ENCODE measurements around the gene NLRP7.
"Not testable (repeated sequence)": the region's sequence is repeated elsewhere in the genome, so short reads cannot be mapped to it uniquely, and the experiment has no call there.

The NLRP7 gene

DNA sequence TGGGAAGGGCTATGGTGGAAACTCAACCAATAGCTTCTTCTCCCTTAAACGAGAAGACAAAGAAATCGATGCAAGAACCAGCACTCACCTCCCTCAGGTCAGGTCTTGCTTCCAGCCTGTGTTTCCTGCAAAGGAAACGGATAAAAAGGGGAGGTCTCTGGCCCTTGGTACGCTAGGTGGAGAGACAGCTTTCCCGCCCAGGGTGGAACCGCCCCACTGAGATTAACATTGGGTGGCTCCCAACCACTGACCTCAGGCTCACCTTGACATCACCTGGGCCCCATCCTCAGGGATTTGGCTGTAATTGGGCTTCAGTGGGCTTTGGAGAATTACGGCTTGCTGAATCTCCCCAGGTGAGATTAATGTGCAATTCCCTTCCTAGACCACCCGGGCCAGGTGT is at the start of gene NLRP7:
Gene NLRP7, minus strand, starts transcription at position 150 of the 400 bp plus-strand sequence.
- Histone ChIP-seq H3K36me3 (ENCODE audit: control insufficient read depth, insufficient read depth, low read length) (no peaks in the 10 kb centered on the region), H3K27ac (ENCODE audit: low read depth, low read length) (no peak within 1 kb of the TSS), H3K4me3 (ENCODE audit: low read length) (no peak within 1 kb of the TSS), H3K4me1 (ENCODE audit: control insufficient read depth, insufficient read depth, low read length) (no peaks in the 10 kb centered on the region), H3K9ac (ENCODE audit: low read length) (no peak within 1 kb of the TSS), H3K27me3 (ENCODE audit: control insufficient read depth, insufficient read depth, low read length) (no peaks in the 10 kb centered on the region)

DNA sequence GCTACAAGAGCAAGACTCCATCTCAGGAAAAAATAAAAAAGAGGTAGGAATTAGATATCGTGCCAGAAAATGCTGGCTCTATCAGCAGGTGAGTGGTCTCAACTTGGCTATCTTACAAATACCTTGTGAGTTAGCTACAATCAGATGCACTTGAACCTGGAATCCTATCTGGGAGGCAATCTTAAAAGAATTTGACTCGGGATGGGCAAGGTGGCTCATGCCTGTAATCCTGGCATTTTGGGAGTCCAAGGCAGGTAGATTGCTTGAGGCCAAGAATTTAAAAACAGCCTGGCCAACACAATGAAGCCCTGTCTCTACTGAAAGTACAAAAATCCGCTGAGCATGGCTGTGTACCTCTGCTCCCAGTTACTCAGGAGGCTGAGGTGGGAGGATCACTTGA is 48.2 kb upstream of the NLRP7 start:
- H3K9ac ChIP-seq (ENCODE audit: low read length): no peak overlapping the region
- no peaks in the 10 kb centered on the region for H3K27me3 ChIP-seq (ENCODE audit: control insufficient read depth, insufficient read depth, low read length)
- H3K36me3 ChIP-seq (ENCODE audit: control insufficient read depth, insufficient read depth, low read length): no peaks in the 10 kb centered on the region

DNA sequence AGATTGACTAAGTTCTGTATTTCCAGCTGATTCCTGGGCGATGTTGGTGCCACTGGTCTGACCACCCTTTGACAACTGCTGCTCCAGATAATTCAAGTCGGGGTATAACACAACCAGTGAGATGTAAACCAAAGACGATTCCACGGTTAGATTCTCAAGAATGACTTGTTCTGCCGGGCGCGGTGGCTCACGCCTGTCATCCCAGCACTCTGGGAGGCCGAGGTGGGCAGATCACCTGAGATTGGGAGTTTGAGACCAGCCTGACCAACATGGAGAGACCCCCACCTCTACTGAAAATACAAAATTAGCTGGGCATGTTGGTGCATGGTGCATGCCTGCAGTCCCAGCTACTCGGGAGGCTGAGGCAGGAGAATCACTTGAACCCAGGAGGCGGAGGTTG is 42.2 kb upstream of the NLRP7 start:
- H3K4me1 ChIP-seq (ENCODE audit: control insufficient read depth, insufficient read depth, low read length); H3K27ac ChIP-seq (ENCODE audit: low read depth, low read length); H3K9ac ChIP-seq (ENCODE audit: low read length); H3K36me3 ChIP-seq (ENCODE audit: control insufficient read depth, insufficient read depth, low read length); H3K27me3 ChIP-seq (ENCODE audit: control insufficient read depth, insufficient read depth, low read length); H3K4me3 ChIP-seq (ENCODE audit: low read length): not testable (repeated sequence)

More for the DNA sequence above, 48.2 kb upstream of the NLRP7 start:
- Histone ChIP-seq H3K4me3 (ENCODE audit: low read length) (no peak overlapping the region), H3K4me1 (ENCODE audit: control insufficient read depth, insufficient read depth, low read length) (no peaks in the 10 kb centered on the region), H3K27ac (ENCODE audit: low read depth, low read length) (no peak overlapping the region)

DNA sequence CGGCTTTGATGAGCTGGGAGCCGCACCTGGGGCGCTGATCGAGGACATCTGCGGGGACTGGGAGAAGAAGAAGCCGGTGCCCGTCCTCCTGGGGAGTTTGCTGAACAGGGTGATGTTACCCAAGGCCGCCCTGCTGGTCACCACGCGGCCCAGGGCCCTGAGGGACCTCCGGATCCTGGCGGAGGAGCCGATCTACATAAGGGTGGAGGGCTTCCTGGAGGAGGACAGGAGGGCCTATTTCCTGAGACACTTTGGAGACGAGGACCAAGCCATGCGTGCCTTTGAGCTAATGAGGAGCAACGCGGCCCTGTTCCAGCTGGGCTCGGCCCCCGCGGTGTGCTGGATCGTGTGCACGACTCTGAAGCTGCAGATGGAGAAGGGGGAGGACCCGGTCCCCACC is 35.2 kb upstream of the NLRP7 start:
- H3K27me3 ChIP-seq (ENCODE audit: control insufficient read depth, insufficient read depth, low read length); H3K4me1 ChIP-seq (ENCODE audit: control insufficient read depth, insufficient read depth, low read length); H3K27ac ChIP-seq (ENCODE audit: low read depth, low read length); H3K36me3 ChIP-seq (ENCODE audit: control insufficient read depth, insufficient read depth, low read length); H3K9ac ChIP-seq (ENCODE audit: low read length); H3K4me3 ChIP-seq (ENCODE audit: low read length): not testable (repeated sequence)

DNA sequence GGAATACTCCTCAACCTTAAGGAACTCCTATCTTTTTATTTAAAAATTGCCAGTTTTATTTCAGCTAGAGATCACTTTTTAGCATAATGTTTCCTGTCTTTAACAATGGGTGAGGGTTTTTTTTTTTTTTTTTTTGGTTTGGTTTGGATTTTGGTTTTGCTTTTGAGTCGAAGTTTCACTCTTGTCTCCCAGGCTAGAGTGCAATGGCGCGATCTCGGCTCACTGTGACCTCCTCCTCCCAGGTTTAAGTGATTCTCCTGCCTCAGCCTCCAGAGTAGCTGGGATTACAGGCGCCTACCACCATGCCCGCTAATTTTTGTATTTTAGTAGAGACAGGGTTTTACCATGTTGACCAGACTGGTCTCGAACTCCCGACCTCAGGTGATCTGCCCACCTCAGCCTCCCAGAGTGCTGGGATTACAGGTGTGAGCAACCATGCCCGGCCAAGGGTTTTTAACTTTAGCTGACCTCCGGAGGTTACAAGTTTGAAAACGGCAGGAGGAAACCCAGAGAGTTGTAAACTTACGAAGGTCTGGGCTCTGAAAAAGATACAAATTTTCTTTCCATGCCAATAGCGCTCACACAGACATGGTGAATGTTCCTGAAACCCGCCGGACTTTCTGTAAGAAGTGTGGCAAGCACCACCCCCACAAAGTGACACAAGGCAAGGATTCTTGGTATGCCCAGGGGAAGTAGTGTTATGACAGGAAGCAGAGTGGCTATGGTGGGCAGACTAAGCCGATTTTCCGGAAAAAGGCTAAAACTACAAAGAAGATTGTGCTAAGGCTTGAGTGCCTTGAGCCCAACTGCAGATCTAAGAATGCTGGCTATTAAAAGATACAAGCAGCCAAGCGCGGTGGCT is 26.1 kb upstream of the NLRP7 start:
- H3K27me3 ChIP-seq (ENCODE audit: control insufficient read depth, insufficient read depth, low read length); H3K9ac ChIP-seq (ENCODE audit: low read length); H3K4me3 ChIP-seq (ENCODE audit: low read length); H3K4me1 ChIP-seq (ENCODE audit: control insufficient read depth, insufficient read depth, low read length); H3K27ac ChIP-seq (ENCODE audit: low read depth, low read length); H3K36me3 ChIP-seq (ENCODE audit: control insufficient read depth, insufficient read depth, low read length): not testable (repeated sequence)

DNA sequence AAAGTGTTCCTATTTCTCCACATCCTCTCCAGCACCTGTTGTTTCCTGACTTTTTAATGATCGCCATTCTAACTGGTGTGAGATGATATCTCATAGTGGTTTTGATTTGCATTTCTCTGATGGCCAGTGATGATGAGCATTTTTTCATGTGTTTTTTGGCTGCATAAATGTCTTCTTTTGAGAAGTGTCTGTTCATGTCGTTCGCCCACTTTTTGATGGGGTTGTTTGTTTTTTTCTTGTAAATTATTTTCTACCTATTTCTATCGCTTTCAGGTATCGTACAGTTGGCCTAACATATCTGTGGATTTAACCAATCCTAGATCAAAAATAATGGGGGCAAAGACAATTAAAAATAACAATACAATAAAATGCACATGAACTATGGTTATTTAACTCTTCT is 24.1 kb upstream of the NLRP7 start:
- H3K9ac ChIP-seq (ENCODE audit: low read length); H3K36me3 ChIP-seq (ENCODE audit: control insufficient read depth, insufficient read depth, low read length); H3K4me1 ChIP-seq (ENCODE audit: control insufficient read depth, insufficient read depth, low read length); H3K27me3 ChIP-seq (ENCODE audit: control insufficient read depth, insufficient read depth, low read length); H3K4me3 ChIP-seq (ENCODE audit: low read length); H3K27ac ChIP-seq (ENCODE audit: low read depth, low read length): not testable (repeated sequence)

DNA sequence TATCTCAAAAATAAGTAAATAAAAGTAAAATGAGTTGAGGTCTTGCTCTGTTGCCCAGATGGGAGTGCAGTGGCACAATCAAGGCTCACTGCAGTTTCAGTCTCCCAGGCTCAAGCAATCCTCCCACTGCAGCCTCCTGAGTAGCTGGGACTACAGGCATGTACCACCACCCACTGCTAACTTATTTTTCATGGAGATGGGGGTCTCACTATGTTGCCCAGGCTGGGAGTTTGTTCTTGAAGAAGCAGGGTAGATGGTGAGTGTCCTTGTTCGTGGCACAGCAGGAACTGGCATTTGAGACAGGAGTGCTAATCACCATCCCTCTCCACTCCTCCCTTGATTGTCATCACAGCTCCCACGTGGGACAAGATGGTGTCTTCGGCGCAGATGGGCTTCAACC is 22.3 kb upstream of the NLRP7 start:
- Histone ChIP-seq H3K27me3 (ENCODE audit: control insufficient read depth, insufficient read depth, low read length) (no peaks in the 10 kb centered on the region), H3K36me3 (ENCODE audit: control insufficient read depth, insufficient read depth, low read length) (no peaks in the 10 kb centered on the region), H3K4me1 (ENCODE audit: control insufficient read depth, insufficient read depth, low read length) (no peaks in the 10 kb centered on the region), H3K4me3 (ENCODE audit: low read length) (no peak overlapping the region), H3K9ac (ENCODE audit: low read length) (no peak overlapping the region), H3K27ac (ENCODE audit: low read depth, low read length) (no peak overlapping the region)

DNA sequence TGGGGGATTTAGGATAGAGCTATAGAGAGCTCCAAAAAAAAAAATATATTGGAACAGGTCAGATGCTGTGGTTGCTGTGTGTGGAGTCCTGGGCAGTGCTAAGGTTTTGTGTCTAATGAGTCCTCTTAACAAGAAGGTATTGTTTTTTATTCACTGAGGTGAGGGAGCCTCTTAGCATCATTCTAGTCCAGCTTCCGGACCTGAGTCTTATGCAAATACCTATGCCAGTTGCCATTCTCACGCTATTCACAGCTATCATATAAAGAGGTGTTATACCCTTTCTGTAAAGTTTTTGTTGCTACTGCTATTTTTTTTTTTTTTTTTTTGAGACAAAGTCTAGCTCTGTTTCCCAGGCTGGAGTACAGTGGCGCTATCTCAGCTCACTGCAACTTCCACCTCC is 20.3 kb upstream of the NLRP7 start:
- Histone ChIP-seq H3K4me1 (ENCODE audit: control insufficient read depth, insufficient read depth, low read length) (no peaks in the 10 kb centered on the region), H3K4me3 (ENCODE audit: low read length) (no peak overlapping the region), H3K27ac (ENCODE audit: low read depth, low read length) (no peak overlapping the region), H3K9ac (ENCODE audit: low read length) (no peak overlapping the region), H3K27me3 (ENCODE audit: control insufficient read depth, insufficient read depth, low read length) (no peaks in the 10 kb centered on the region), H3K36me3 (ENCODE audit: control insufficient read depth, insufficient read depth, low read length) (no peaks in the 10 kb centered on the region)

DNA sequence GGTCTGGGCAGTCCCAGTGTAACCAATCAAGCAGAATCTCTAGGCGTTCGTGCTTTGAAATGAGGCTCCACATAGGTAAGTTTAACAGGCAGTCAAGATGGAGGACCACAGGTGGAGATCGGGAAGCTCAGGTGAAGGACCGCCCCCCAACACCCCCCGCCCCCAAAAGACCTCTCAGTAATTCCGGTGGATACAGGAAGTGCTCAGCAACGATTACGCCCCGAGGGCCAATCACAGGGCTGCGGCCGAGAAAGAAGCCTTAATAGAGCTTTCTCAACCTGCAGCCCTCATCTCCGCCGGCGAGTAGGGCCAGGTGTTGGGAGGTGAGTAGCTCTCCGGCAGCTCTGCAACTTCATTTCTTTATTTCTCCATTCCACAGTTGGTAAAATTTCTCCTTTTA is 17.7 kb upstream of the NLRP7 start:
- not testable (repeated sequence) for H3K4me3 ChIP-seq (ENCODE audit: low read length); H3K9ac ChIP-seq (ENCODE audit: low read length); H3K36me3 ChIP-seq (ENCODE audit: control insufficient read depth, insufficient read depth, low read length); H3K4me1 ChIP-seq (ENCODE audit: control insufficient read depth, insufficient read depth, low read length); H3K27ac ChIP-seq (ENCODE audit: low read depth, low read length); H3K27me3 ChIP-seq (ENCODE audit: control insufficient read depth, insufficient read depth, low read length)

DNA sequence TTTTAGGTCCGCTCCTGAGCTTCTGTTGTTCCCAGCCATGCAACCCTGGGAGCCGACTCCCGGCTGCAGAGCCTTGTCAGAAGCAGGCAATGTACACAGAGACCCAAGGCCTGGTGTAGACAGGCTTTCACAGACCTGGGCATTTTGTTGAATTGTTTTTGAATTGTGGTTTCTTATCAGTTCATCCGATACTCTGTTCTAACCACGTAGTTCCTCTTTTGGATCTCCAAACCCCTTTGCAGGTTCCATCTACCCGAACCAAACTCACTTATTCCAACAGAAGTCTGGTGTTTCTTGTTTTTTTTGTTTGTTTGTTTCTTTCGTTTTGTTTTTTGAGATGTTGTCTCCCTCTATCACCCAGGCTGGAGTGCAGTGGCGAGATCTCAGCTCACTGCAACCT is 12.5 kb upstream of the NLRP7 start:
- Histone ChIP-seq H3K27ac (ENCODE audit: low read depth, low read length) (no peak overlapping the region), H3K4me1 (ENCODE audit: control insufficient read depth, insufficient read depth, low read length) (no peaks in the 10 kb centered on the region), H3K4me3 (ENCODE audit: low read length) (no peak overlapping the region), H3K27me3 (ENCODE audit: control insufficient read depth, insufficient read depth, low read length) (no peaks in the 10 kb centered on the region), H3K9ac (ENCODE audit: low read length) (no peak overlapping the region), H3K36me3 (ENCODE audit: control insufficient read depth, insufficient read depth, low read length) (no peaks in the 10 kb centered on the region)

DNA sequence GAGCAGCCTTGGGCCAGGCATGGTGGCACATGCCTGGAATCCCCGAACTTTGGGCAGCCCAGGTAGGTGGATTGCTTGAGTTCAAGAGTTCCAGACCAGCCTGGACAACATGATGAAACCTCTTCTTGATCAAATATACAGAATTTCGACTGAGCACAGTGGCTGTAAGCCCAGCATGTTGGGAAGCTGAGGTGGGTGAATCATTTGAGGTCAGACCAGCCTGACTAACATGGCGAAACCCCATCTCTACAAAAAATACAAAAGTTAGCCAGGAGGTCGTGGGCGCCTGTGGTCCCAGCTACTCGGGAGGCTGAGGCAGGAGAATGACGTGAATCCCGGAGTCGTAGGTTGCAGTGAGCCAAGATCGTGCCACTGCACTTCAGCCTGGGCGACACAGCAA is 8.0 kb upstream of the NLRP7 start:
- H3K36me3 ChIP-seq (ENCODE audit: control insufficient read depth, insufficient read depth, low read length): no peaks in the 10 kb centered on the region
- no peaks in the 10 kb centered on the region for H3K27me3 ChIP-seq (ENCODE audit: control insufficient read depth, insufficient read depth, low read length)
- no peaks in the 10 kb centered on the region for H3K4me1 ChIP-seq (ENCODE audit: control insufficient read depth, insufficient read depth, low read length)
- no peak overlapping the region for H3K4me3 ChIP-seq (ENCODE audit: low read length)
- no peak overlapping the region for H3K27ac ChIP-seq (ENCODE audit: low read depth, low read length)
- no peak overlapping the region for H3K9ac ChIP-seq (ENCODE audit: low read length)

DNA sequence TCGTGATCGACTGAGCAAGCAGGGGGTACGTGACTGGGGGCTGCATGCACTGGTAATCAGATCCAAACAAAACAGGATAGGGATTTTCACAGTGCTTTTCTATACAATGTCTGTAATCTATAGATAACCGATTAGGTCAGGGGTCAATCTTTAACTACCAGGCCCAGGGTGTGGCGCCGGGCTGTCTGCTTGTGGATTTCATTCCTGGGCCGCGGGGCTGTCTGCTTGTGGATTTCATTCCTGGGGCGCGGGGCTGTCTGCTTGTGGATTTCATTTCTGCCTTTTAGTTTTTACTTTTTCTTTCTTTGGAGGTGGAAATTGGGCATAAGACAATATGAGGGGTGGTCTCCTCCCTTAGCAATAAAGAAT is 6.0 kb upstream of the NLRP7 start:
- not testable (repeated sequence) for H3K27ac ChIP-seq (ENCODE audit: low read depth, low read length); H3K27me3 ChIP-seq (ENCODE audit: control insufficient read depth, insufficient read depth, low read length); H3K36me3 ChIP-seq (ENCODE audit: control insufficient read depth, insufficient read depth, low read length); H3K9ac ChIP-seq (ENCODE audit: low read length); H3K4me3 ChIP-seq (ENCODE audit: low read length); H3K4me1 ChIP-seq (ENCODE audit: control insufficient read depth, insufficient read depth, low read length)

DNA sequence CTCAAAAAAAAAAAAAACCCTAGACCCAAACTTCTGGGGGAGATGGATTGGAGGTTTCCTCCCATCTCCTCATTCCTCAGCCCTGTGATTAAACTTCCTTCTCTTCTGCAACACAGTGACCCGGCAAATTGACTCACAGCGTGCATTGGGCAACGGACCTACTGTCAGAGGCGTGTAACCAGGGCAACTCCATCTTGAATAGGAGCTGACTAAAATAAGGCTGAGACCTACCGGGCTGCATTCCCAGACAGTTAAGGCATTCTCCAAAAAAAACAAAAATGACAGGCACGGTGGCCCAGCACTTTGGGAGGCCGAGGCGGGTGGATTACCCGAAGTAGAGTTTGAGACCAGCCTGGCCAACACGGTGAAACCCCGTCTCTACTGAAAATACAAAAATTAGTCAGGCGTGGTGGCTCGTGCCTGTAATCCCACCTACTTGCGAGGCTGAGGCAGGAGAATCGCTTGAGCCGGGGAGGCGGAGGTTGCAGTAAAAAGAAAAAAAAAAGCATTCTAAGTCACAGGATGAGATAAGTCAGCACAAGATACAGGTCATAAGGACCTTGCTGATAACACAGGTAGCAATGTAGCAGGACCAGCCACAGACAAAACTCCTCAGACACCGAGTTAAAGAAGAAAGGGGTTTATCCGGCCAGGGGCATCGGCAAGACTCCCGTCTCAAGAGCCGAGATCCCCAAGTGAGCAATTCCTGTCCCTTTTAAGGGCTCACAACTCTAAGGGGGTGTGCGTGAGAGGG is 5.4 kb upstream of the NLRP7 start:
- Histone ChIP-seq H3K36me3 (ENCODE audit: control insufficient read depth, insufficient read depth, low read length) (no peaks in the 10 kb centered on the region), H3K9ac (ENCODE audit: low read length) (no peak overlapping the region), H3K27me3 (ENCODE audit: control insufficient read depth, insufficient read depth, low read length) (no peaks in the 10 kb centered on the region), H3K4me1 (ENCODE audit: control insufficient read depth, insufficient read depth, low read length) (no peaks in the 10 kb centered on the region), H3K4me3 (ENCODE audit: low read length) (no peak overlapping the region), H3K27ac (ENCODE audit: low read depth, low read length) (no peak overlapping the region)
